Mucosa of descending colon (tissue), 3 donors: ENCODE data around the gene TOGARAM1. TPM values are rescaled to one million over a fixed set of nuclear protein-coding genes. Genes with fewer than 3 reads are reported as not detected.

Source experiments
- ATAC-seq: fragments of 200-7000 bp; cut with Tn5 transposase; one replicate; pipeline ENCODE4 v1.9.1; 2020; ENCODE audit warnings: mild to moderate bottlenecking, moderate library complexity
- DNase-seq, 3 donors: peaks; one replicate each; pipeline ENCODE4 v3.0.0-alpha.2; 2020
- H3K36me3 ChIP-seq: fragments of 200-600 bp; one replicate; pipeline ENCODE4 v1.8.0; 2021; ENCODE audit warnings: low read depth, mild to moderate bottlenecking
- H3K4me1 ChIP-seq: fragments of 200-600 bp; one replicate; pipeline ENCODE4 v1.8.0; 2021; ENCODE audit warnings: low read depth, mild to moderate bottlenecking
- H3K4me3 ChIP-seq: fragments of 200-600 bp; one replicate; pipeline ENCODE4 v1.8.0; 2021; ENCODE audit warnings: mild to moderate bottlenecking
- H3K9me3 ChIP-seq: fragments of 200-600 bp; one replicate; pipeline ENCODE4 v1.8.0; 2021; ENCODE audit warnings: mild to moderate bottlenecking
- intact Hi-C, 2 donors: fragments of 100-400 bp; cut with DNase I in 1 of 2; cut with micrococcal nuclease in 1 of 2; formaldehyde crosslinking; loops; one replicate each; pipeline versions ENCODE4 v1.11.0 to v1.11.1; 2022; cut with DNase I, micrococcal nuclease
- total RNA-seq, 3 donors: library from RNA; stranded (reverse); fragmentation: NEBNext Ultra II Directional in 2 of 3; extraction: Animal tissue kit (Norgen Biotek cat#: 25700) in 2 of 3; gene quantifications; one replicate each; pipeline versions ENCODE4 v1.2.1 to v1.2.4, GENCODE V29; 2021 to 2023
- TF ChIP-seq, protein P1 (sequence below): fragments of 200-600 bp; IDR thresholded peaks from one replicate; pipeline ENCODE4 v1.8.0; 2022; ENCODE audit warnings: antibody characterized with exemption, mild to moderate bottlenecking
- donor health status: DM: no; HTN: no; CAD: no; lungs with moderate emphysema.
- donor health status: DM: no; HTN: no; CAD: no.
- donor health status: DM: no; HTN: yes; CAD: no.

TOGARAM1 gene
- total RNA-seq, 3 donors from 2014 or later: 13.2 to 17.0 (median 14.8) TPM

DNA sequence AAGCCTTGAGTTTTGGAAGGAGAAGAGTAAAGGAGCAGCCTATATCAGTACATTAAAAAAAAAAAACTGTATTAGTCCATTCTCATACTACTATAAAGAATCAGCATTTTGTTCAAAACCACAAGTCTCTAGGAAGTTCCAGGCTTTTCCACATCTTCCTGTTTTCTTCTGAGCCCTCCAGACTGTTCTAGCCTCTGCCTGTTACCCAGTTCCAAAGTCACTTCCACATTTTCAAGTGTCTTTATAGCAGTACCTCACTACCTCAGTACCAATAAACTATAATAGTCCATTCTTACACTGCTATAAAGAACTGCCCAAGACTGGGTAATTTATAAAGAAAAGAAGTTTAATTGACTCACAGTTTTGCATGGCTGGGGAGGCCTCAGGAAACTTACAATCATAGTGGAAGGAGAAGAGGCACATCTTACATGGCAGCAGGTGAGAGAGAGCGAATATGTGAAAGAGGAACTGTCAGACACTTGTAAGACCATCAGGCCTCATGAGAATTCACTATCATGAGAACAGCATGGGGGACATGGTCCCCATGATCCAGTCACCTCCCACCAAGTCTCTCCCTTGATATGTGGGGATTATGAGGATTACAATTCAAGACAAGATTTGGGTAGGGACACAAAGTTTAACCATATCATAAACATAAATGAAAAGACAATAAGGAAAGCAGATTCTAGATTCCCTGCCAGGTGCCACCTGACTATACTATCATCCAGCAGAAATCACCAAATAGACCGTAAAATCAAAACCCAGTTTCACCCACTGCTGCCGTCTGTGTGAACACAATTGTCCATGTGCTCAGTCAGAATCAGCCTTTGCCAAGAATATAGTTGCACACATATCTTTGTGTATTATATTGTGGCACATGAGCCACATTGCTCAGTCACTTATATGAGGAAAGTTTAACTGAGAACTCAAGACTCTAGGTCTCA, 27.8 kb downstream of the TOGARAM1 start:
- Histone ChIP-seq H3K4me3 (no peak overlapping the region), H3K4me1 (peaks cover 4% of the 10 kb centered on the region), H3K36me3 (no peaks in the 10 kb centered on the region), H3K9me3 (no peaks in the 10 kb centered on the region)
- DNase-seq (peak in 1 of 3 donors; percentile 16), ATAC-seq (peak; percentile 29)
- intact Hi-C loops: no loop called here
- TF ChIP-seq, protein P1, sequence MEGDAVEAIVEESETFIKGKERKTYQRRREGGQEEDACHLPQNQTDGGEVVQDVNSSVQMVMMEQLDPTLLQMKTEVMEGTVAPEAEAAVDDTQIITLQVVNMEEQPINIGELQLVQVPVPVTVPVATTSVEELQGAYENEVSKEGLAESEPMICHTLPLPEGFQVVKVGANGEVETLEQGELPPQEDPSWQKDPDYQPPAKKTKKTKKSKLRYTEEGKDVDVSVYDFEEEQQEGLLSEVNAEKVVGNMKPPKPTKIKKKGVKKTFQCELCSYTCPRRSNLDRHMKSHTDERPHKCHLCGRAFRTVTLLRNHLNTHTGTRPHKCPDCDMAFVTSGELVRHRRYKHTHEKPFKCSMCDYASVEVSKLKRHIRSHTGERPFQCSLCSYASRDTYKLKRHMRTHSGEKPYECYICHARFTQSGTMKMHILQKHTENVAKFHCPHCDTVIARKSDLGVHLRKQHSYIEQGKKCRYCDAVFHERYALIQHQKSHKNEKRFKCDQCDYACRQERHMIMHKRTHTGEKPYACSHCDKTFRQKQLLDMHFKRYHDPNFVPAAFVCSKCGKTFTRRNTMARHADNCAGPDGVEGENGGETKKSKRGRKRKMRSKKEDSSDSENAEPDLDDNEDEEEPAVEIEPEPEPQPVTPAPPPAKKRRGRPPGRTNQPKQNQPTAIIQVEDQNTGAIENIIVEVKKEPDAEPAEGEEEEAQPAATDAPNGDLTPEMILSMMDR: no peak

GRCh38 chr14:44990533-44990932, 28.5 kb downstream of the TOGARAM1 start:
- intact Hi-C loops: no loop called here
- peak; percentile 24 for ATAC-seq
- no peak for DNase-seq
- H3K4me3 ChIP-seq: no peak overlapping the region
- H3K4me1 ChIP-seq: peaks cover 4% of the 10 kb centered on the region
- no peaks in the 10 kb centered on the region for H3K36me3 ChIP-seq
- no peaks in the 10 kb centered on the region for H3K9me3 ChIP-seq
- TF ChIP-seq, protein P1: no peak

GRCh38 chr14:44995196-44995595, 33.2 kb downstream of the TOGARAM1 start:
- Histone ChIP-seq H3K9me3 (no peaks in the 10 kb centered on the region), H3K4me3 (no peak overlapping the region), H3K36me3 (no peaks in the 10 kb centered on the region), H3K4me1 (no peaks in the 10 kb centered on the region)
- intact Hi-C loops: no loop called here
- TF ChIP-seq, protein P1: no peak
- DNase-seq: no peak
- no peak for ATAC-seq

DNA sequence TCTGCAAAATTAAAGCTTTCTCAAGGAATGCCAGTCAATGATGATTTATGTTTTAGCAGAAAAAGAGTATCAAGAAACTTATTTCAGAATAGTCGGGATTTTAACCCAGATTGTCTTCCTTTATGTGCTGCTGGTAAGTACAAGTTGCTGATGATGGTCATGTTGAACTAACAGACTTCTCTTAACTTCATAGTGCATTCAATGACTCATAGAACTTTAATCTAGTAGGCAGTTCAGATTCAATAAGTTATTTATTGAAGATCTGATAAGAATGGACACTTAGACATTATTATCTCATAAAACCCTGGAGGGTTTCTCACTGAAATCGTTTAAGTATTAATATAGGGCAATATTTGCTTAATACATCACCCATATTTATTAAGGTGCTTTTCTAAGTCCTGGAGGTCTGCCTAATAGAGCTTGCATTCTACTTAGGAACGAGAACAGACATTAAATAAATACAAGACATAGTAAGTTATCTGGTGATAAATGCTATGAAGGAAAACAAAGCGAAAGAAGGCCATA, 33.8 kb downstream of the TOGARAM1 start:
- DNase-seq (no peak), ATAC-seq (no peak)
- Histone ChIP-seq H3K4me1 (no peaks in the 10 kb centered on the region), H3K36me3 (no peaks in the 10 kb centered on the region), H3K9me3 (no peaks in the 10 kb centered on the region), H3K4me3 (no peak overlapping the region)
- TF ChIP-seq, protein P1: no peak
- intact Hi-C loops: no loop called here

DNA sequence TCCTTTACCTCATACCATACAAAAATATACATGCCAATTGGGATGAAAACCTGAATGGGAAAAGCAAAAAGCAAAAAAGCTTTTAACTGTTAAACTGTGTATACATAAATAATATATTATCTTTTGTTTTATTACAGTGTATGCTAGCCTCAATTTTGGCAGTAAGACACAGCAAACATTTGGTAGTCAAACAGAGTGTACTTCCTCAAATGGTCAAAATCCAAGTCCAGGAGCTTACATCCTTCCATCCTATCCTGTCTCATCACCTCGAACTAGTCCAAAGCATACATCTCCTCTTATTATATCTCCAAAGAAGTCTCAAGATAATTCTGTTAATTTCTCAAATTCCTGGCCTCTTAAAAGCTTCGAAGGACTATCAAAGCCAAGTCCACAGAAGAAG, 41.9 kb downstream of the TOGARAM1 start:
- intact Hi-C loops: no loop called here
- no peaks in the 10 kb centered on the region for H3K9me3 ChIP-seq
- TF ChIP-seq, protein P1: no peak
- H3K4me3 ChIP-seq: no peak overlapping the region
- DNase-seq (no peak), ATAC-seq (no peak)
- H3K36me3 ChIP-seq: no peaks in the 10 kb centered on the region
- no peaks in the 10 kb centered on the region for H3K4me1 ChIP-seq
